ENCODE measurements around the gene MAD1L1.

MAD1L1 gene

GRCh38 chr7:2219606-2220005, 13.1 kb downstream of the MAD1L1 start:
- peaks cover 95% of the 10 kb centered on the region for H3K36me3 ChIP-seq (ENCODE audit: insufficient read depth, low read length)

GRCh38 chr7:2219136-2219535, 13.6 kb downstream of the MAD1L1 start:
- H3K36me3 ChIP-seq (ENCODE audit: insufficient read depth, low read length), result peaks cover 95% of the 10 kb centered on the region
- H4K20me1 ChIP-seq (ENCODE audit: insufficient read depth, low read length), result peaks cover 32% of the 10 kb centered on the region

More at GRCh38 chr7:2219606-2220005, 13.1 kb downstream of the MAD1L1 start:
- H3K4me2 ChIP-seq (ENCODE audit: insufficient read depth, low read length), result no peak overlapping the region
- ATAC-seq (ENCODE audit: insufficient read depth, low read depth), result no peak
- H3K9me3 ChIP-seq (ENCODE audit: insufficient read depth, low read length, severe bottlenecking), result no peaks in the 10 kb centered on the region
- no peak overlapping the region for H3K27ac ChIP-seq (ENCODE audit: low read length)
- no peaks in the 10 kb centered on the region for H3K4me1 ChIP-seq (ENCODE audit: insufficient read depth, low read length)
- no peak overlapping the region for H3K4me3 ChIP-seq (ENCODE audit: low read depth in 1 of 2, low read length in 2 of 2)
- no peak overlapping the region for H2AFZ ChIP-seq (ENCODE audit: low read depth, low read length)
- no peak for DNase-seq
- H3K9ac ChIP-seq (ENCODE audit: low read depth, low read length), result no peak overlapping the region
- TF ChIP-seq EZH2 (IDR thresholded peaks at IDR 0.05; ENCODE audit: borderline replicate concordance, low read depth, low read length, severe bottlenecking) (no peak), CTCF (IDR thresholded peaks at IDR 0.05; ENCODE audit: borderline replicate concordance, extremely low read depth, low read length, poor library complexity, severe bottlenecking) (no peak)
- H3K27me3 ChIP-seq (ENCODE audit: insufficient read depth, low read length, poor library complexity), result no peaks in the 10 kb centered on the region
- peaks cover 14% of the 10 kb centered on the region; the same call in 1 of the 2 replicates for H3K79me2 ChIP-seq (ENCODE audit: insufficient read depth, low read length)
- H4K20me1 ChIP-seq (ENCODE audit: insufficient read depth, low read length), result peaks cover 37% of the 10 kb centered on the region

GRCh38 chr7:2218444-2218785, 14.3 kb downstream of the MAD1L1 start:
- H3K4me3 ChIP-seq (ENCODE audit: low read depth in 1 of 2, low read length in 2 of 2), result no peak overlapping the region
- H3K79me2 ChIP-seq (ENCODE audit: insufficient read depth, low read length), result peaks cover 10% of the 10 kb centered on the region; the same call in 1 of the 2 replicates
- H4K20me1 ChIP-seq (ENCODE audit: insufficient read depth, low read length), result peaks cover 28% of the 10 kb centered on the region
- DNase-seq (no peak), ATAC-seq (ENCODE audit: insufficient read depth, low read depth) (no peak)
- H2AFZ ChIP-seq (ENCODE audit: low read depth, low read length), result no peak overlapping the region
- no peak overlapping the region for H3K9ac ChIP-seq (ENCODE audit: low read depth, low read length)
- no peaks in the 10 kb centered on the region for H3K4me1 ChIP-seq (ENCODE audit: insufficient read depth, low read length)
- no peak for TF ChIP-seq EZH2 (IDR thresholded peaks at IDR 0.05; ENCODE audit: borderline replicate concordance, low read depth, low read length, severe bottlenecking)
- TF ChIP-seq CTCF (IDR thresholded peaks at IDR 0.05; ENCODE audit: borderline replicate concordance, extremely low read depth, low read length, poor library complexity, severe bottlenecking), result no peak
- no peaks in the 10 kb centered on the region for H3K9me3 ChIP-seq (ENCODE audit: insufficient read depth, low read length, severe bottlenecking)
- H3K27me3 ChIP-seq (ENCODE audit: insufficient read depth, low read length, poor library complexity), result no peaks in the 10 kb centered on the region
- no peak overlapping the region for H3K27ac ChIP-seq (ENCODE audit: low read length)
- H3K4me2 ChIP-seq (ENCODE audit: insufficient read depth, low read length), result no peak overlapping the region
- peaks cover 95% of the 10 kb centered on the region for H3K36me3 ChIP-seq (ENCODE audit: insufficient read depth, low read length)

More at GRCh38 chr7:2219136-2219535, 13.6 kb downstream of the MAD1L1 start:
- Histone ChIP-seq H3K9me3 (ENCODE audit: insufficient read depth, low read length, severe bottlenecking) (no peaks in the 10 kb centered on the region), H3K27me3 (ENCODE audit: insufficient read depth, low read length, poor library complexity) (no peaks in the 10 kb centered on the region), H3K4me3 (ENCODE audit: low read depth in 1 of 2, low read length in 2 of 2) (no peak overlapping the region), H3K9ac (ENCODE audit: low read depth, low read length) (no peak overlapping the region), H3K4me1 (ENCODE audit: insufficient read depth, low read length) (no peaks in the 10 kb centered on the region), H3K79me2 (ENCODE audit: insufficient read depth, low read length) (peaks cover 10% of the 10 kb centered on the region; the same call in 1 of the 2 replicates), H2AFZ (ENCODE audit: low read depth, low read length) (no peak overlapping the region), H3K27ac (ENCODE audit: low read length) (no peak overlapping the region), H3K4me2 (ENCODE audit: insufficient read depth, low read length) (no peak overlapping the region)
- ATAC-seq (ENCODE audit: insufficient read depth, low read depth), result no peak
- no peak for TF ChIP-seq EZH2 (IDR thresholded peaks at IDR 0.05; ENCODE audit: borderline replicate concordance, low read depth, low read length, severe bottlenecking)
- TF ChIP-seq CTCF (IDR thresholded peaks at IDR 0.05; ENCODE audit: borderline replicate concordance, extremely low read depth, low read length, poor library complexity, severe bottlenecking), result no peak
- no peak for DNase-seq

Data from DND-41 (cell line).